Stimulated activated CD8-positive, alpha-beta memory T cell treated with anti-CD3 and anti-CD28 coated beads, Interleukin-15, amount 100 ng/mL, for 4 hours (primary cell): Measurements from ENCODE around the gene EFNA1.
"Not testable (repeated sequence)": the region's sequence is repeated elsewhere in the genome, so short reads cannot be mapped to it uniquely, and the experiment has no call there.

Source experiments
- DNase-seq, 2 donors: peaks; one replicate each; pipeline ENCODE4 v3.0.0-alpha.2; 2020; ENCODE audit warnings: low read depth in 2 of 2

The EFNA1 gene

GRCh38 chr1:155145491-155145890 is 17.8 kb downstream of the EFNA1 start:
- no peak for DNase-seq

DNA sequence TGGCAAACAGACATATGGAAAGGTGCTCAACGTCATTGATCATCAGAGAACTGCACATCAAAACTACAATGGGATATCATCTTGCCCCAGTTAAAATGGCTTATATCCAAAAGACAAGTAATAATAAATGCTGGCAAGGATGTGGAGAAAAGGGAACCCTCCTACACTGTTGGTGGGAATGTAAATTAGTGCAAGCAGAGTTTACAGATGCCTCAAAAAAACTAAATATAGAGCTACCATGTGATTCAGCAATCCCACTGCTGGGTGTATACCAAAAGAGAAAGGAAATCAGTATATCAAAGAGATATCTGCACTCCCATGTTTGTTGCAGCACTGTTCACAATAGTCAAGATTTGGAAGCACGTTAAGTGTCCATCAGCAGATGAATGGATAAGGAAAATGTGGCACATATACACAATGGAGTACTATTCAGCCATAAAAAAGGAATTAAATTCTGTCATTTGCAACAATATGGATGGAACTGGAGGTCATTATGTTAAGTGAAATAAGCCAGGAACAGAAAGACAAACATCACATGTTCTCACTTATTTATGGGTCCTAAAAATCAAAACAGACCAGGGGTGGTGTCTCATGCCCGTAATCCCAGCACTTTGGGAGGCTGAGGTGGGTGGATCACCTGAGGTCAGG is 28.4 kb downstream of the EFNA1 start:
- DNase-seq, result not testable (repeated sequence)

GRCh38 chr1:155158991-155159390 is 31.3 kb downstream of the EFNA1 start:
- no peak for DNase-seq

- no peak for DNase-seq
Observed at GRCh38 chr1:155160128-155160527, 32.5 kb downstream of the EFNA1 start.

DNA sequence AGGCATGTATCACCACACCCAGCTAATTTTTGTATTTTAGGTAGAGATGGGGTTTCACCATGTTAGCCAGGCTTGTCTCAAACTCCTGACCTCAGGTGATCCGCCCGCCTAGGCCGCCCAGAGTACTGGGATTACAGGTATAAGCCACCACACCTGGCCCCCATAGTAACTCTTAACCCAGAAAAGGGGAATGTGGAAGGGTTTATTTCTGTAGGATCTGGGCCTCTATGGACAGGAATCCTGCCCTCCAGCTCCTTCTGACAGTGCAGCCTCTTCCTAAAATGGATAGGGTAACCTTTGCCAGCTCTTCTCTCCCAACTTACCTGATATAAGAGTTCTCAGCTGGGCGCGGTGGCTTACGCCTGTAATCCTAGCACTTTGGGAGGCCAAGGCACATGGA is 35.0 kb downstream of the EFNA1 start:
- not testable (repeated sequence) for DNase-seq

DNA sequence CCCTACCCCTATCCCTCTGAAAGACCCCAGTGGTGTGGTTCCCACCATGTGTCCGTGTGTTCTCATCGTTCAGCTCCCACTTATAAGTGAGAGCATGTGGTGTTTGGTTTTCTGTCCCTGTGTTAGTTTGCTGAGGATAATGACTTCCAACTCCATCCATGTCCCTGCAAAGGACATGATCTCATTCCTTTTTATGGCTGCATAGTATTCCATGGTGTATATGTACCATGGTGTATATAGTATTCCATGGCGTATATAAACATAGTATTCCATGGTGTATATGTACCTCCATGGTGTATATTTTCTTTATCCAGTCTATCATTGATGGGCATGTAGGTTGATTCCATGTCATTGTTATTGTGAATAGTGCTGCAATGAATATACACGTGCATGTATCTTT is 36.1 kb downstream of the EFNA1 start:
- DNase-seq, result not testable (repeated sequence)

- not testable (repeated sequence) for DNase-seq
Observed at GRCh38 chr1:155164625-155165024, 36.9 kb downstream of the EFNA1 start.

DNA sequence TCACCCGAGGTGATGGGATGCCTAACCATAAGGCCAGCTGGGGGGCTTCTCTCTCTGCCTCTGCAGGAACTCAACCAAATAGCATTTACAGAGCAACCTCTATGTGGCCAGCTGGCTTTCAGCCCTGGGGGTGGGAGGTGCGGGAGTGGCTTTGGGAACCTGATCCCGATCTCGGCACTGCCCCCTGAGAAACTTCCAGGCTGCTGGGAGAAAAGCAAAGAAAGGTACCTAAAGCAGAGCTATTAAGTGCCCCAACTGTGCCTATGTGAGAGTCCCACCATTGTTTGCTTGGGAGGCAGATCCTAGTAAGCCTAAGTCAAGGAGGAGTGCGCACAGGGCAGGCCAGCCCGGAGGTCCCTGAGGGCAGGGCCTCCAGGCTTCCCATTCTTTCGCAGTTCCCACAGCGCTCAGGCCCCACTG is 38.4 kb downstream of the EFNA1 start:
- DNase-seq, result no peak

DNA sequence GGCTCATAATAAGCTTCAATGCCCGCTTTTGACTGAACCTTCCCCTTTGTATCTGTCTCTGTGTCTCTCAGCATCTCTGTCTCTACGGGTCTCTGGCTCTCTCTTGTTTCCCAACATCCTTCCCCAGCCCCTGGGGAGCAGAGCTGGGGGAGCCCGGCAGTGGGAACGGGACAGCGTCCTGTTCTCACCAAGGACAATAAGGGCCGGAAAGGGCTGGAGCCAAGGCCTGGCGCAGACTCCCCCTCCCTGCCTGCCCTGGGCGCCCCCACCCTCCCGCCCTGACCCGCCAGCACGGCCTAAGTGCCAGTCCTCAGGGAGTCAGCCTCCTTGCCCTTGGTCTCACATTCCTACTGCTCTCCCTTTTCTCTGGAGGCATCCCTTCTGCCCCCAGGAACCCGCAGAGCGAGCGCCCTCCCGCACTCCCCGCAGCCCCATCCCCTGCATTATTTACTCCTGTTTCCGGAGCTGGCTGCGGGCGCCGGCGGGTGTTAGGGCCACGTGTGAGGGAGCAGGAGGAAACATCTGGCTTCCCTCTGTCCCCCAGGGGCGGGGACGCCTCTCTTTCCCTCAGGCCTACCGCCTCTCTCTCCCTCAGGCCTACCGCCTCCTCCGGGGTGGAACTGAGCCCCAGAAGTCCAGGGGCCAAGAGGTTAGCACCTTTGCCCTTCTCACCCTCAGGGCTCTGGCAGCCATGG is 38.9 kb downstream of the EFNA1 start:
- no peak for DNase-seq

DNA sequence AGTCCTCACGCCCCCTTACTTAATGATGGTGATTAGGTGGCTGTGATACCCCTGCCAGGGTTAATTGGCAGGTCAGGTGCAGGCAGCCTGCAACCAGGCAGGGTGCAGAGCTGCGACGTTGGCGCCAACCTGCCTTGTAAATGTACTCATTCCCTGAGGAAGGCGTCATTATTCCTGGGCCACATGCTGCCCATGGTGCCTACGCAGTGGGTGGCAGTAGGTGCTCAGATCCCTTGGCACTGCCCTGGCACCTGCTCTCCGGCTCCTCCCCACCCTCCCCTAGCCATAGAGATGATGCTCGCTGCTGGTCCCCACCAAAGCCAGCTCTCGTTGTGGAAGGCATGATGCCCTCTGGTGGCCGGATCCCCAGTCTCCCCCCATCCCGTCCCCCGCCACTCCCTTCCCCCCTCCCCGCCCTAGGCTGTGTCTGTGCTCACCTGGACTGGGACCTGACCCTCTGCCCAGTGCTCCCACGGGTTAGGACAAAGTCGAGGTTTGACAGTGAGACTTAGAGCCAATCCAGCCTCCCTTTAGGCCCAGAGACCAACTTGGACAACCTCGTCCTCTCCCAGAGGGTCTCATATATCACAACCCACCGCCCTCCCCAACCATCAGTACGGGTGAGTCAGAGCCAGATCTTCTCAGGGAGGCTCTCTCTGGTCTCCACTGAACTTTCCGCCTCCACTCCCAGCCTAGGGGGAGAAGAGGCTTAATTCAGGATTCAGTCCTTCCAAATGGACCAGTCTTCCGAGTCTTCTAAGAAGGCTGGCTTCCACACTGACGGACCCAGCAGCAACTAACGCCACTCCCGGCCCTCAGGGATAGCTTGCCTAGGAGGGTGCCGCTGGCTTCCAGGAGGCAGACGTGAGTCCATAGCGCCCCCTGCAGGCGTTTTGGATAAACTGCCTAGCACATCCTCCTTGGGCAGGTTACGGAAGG is 39.8 kb downstream of the EFNA1 start:
- DNase-seq, result peak; percentile 56 to 70

DNA sequence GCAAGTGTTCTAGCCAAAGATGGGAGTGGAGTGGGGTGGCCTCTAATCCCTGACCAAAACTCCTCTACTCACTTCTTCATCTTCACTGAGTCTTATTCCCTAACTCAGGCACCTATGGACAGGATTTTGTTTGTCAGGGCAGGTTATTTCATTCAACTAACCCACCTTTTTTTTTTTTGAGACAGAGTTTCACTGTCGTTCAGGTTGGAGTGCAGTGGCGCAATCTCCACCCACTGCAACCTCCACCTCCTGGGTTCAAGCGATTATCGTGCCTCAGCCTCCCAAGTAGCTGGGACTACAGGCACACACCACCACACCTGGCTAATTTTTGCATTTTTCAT is 40.4 kb downstream of the EFNA1 start:
- not testable (repeated sequence) for DNase-seq

GRCh38 chr1:155168456-155169210 is 41.0 kb downstream of the EFNA1 start:
- DNase-seq, result no peak

- DNase-seq, result no peak
Observed at GRCh38 chr1:155169541-155169940, 41.9 kb downstream of the EFNA1 start.

DNA sequence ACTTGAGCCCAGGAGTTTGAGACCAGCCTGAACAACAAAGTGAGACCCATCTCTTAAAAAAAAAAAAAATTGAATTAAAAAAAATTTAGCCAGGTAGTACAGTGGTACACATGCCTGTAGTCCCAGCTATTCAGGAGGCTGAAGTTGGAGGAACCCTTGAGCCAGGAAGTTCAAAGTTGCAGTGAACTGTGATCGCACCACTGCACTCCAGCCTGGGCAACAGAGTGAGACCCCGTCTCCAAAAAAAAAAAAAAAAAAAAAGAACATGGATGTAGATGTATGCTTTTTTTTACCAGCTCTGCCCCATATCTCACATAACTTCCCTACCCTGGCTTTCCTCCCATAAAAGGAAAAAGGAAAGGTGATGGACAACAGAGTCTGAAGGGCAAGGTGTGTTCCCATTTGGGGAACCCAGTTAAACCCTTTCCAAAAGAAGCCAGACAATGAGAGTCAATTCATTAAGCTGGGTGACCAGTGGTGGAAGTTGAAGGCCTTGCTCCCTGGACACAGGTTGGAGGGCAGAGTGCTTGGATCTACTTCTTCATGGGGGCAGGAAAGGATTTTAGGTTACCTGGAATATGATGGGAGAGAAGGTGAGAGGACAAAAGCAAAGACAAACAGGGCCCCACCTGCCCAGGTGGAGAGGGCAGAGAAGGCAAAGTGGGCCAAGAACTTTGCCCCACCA is 42.6 kb downstream of the EFNA1 start:
- DNase-seq, result no peak

GRCh38 chr1:155170806-155171205 is 43.1 kb downstream of the EFNA1 start:
- DNase-seq, result no peak

DNA sequence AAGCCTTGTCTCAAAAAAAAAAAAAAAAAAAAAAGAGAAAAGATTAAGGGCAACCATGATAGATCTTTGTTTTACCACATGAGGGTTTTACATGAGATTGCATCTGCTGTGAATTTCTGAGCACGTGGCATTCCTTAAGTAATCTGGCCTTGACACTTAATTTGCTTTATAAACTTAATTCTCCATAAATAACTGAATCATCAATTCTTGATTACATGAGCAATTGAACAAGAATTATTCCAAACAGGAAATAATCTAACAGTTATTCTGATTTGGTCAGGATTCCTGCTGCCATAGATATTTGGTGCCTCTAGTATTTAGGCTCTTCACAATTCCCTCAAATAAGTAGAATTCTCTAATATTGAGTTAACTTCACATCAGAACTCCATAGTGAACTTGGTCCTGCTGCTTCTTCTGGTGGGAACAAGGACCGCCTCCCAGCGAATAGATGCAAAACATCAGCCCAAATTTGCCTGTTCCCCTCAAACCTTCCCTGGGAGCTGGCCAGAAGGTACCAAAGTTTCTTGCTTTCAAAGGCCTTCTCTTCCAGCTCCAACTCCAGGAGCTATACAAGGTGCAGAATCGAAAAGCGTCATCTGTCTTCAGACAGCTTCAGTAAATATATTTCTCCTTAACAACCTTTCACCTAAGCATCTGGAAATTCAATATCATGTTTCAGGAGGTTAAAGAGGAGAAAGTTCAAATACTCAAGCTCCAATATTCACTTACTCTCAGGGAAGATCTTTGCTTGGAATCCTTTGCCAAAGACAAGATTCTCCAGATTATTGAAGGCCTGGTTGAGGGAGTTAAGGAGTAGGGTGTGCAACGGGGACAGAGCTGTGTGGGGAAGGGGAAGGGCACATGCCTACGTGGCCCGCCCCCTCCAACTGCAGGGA is 44.4 kb downstream of the EFNA1 start:
- DNase-seq, result no peak

GRCh38 chr1:155172732-155173477 is 45.2 kb downstream of the EFNA1 start, which contains the start of gene KRTCAP2:
Gene KRTCAP2 (minus strand): TSS chr1:155173304. CDS start chr1:155173224, 80 bp downstream.
- peak; percentile 88 to 89 for DNase-seq

- DNase-seq, result peak; percentile 48 to 64
Observed at GRCh38 chr1:155173478-155174323, 46.0 kb downstream of the EFNA1 start, which contains the start of gene TRIM46. Gene TRIM46 (plus strand): TSS chr1:155173849. CDS start chr1:155173967, 118 bp downstream.
